Mesothelial cell of epicardium (in vitro differentiated cells): ENCODE data around the gene ADGRD1. TPM values are rescaled to one million over a fixed set of nuclear protein-coding genes. Genes with fewer than 3 reads are reported as not detected.

Experiments
- DNase-seq, 2 experiments: peaks; one replicate each; pipeline ENCODE4 v3.0.0; 2021; ENCODE audit warnings: low spot score in 2 of 2; ENCODE audit not compliant: unreplicated experiment in 2 of 2
- H3K27ac Mint-ChIP-seq: 2 replicates; pipeline ENCODE4 v1.8.0; 2021; ENCODE audit warnings: mixed read lengths
- H3K27me3 Mint-ChIP-seq: 2 replicates; pipeline ENCODE4 v1.8.0; 2021; ENCODE audit warnings: low read depth, mixed read lengths
- H3K36me3 Mint-ChIP-seq: 2 replicates; pipeline ENCODE4 v1.8.0; 2021; ENCODE audit warnings: mixed read lengths
- H3K4me1 Mint-ChIP-seq: 2 replicates; pipeline ENCODE4 v1.8.0; 2021; ENCODE audit warnings: mixed read lengths
- H3K4me3 Mint-ChIP-seq: 2 replicates; pipeline ENCODE4 v1.8.0; 2021; ENCODE audit warnings: mild to moderate bottlenecking, moderate library complexity, mixed read lengths
- H3K9me3 Mint-ChIP-seq: 2 replicates; pipeline ENCODE4 v1.8.0; 2021; ENCODE audit warnings: mixed read lengths
- total RNA-seq: library from RNA; stranded (reverse); gene quantifications from 3 replicates; pipeline ENCODE4 v1.2.1, GENCODE V29; 2021
- TF ChIP-seq, protein P1 (sequence below): fragments of 200-600 bp; sonication (generic); IDR thresholded peaks from one replicate; pipeline ENCODE4 v1.5.0; 2021; ENCODE audit warnings: antibody characterized with exemption; ENCODE audit not compliant: unreplicated experiment

ADGRD1 gene
- total RNA-seq, 1 donor from 2014 or later = 7.2 TPM

DNA sequence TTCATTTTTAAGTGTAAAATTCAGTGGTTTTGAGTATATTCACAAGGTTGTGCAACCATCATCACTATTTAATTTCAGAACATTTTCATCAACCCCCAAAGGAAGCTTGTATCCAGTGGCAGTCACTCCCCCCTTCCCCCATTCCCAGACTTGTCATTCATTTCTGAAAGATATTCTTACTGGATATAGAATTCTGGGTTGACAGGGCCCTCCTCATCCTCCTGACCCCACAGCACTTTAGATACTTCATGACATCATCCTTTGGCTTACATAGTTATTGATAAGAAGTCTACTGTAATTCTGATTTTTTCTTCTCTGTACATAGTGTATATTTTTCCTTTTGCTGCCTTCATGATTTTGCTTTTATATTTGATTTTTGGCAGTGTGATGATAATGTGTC, 8.8 kb upstream of the ADGRD1 start:
- H3K27me3 Mint-ChIP-seq = peaks cover 13% of the 10 kb centered on the region
- peaks cover 35% of the 10 kb centered on the region for H3K9me3 Mint-ChIP-seq
- H3K4me1 Mint-ChIP-seq = no peaks in the 10 kb centered on the region
- TF ChIP-seq, protein P1, sequence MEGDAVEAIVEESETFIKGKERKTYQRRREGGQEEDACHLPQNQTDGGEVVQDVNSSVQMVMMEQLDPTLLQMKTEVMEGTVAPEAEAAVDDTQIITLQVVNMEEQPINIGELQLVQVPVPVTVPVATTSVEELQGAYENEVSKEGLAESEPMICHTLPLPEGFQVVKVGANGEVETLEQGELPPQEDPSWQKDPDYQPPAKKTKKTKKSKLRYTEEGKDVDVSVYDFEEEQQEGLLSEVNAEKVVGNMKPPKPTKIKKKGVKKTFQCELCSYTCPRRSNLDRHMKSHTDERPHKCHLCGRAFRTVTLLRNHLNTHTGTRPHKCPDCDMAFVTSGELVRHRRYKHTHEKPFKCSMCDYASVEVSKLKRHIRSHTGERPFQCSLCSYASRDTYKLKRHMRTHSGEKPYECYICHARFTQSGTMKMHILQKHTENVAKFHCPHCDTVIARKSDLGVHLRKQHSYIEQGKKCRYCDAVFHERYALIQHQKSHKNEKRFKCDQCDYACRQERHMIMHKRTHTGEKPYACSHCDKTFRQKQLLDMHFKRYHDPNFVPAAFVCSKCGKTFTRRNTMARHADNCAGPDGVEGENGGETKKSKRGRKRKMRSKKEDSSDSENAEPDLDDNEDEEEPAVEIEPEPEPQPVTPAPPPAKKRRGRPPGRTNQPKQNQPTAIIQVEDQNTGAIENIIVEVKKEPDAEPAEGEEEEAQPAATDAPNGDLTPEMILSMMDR = no peak
- no peak for DNase-seq
- H3K36me3 Mint-ChIP-seq = peaks cover 4% of the 10 kb centered on the region
- no peak overlapping the region for H3K27ac Mint-ChIP-seq
- H3K4me3 Mint-ChIP-seq = no peak overlapping the region

DNA sequence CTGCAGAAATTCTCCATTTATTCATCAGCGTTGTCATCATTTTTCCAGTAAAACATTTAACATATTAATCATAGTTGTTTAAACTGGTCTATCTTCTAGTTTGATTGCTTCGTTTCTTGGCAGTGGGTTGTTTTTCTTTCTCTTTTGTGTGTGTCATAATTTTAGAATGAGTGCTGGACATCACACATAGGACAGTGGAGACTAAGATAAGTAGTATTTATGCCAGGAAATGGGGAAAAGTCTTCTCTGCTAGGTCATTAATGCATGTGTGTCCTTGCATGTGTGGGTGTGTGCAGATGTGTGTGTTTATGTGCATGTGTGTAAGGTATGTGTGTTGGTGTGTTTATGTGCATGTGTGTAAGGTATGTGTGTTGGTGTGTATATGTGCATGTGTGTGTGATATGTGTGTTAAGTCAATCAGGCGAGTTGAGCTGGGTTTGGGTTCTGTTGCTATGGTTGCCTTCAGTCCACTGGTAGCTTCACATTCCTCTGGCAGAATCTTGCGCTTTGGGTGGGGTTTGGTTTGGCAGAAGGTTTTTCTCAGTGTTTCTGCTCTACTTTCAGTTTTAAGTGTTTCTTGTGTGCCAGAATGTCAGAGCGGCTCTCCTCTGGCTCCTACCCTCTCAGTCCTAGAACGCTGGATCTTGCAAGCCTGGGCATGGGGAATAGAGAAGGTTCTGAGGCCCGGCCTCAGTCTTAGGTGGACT, 7.8 kb upstream of the ADGRD1 start:
- Mint-ChIP-seq H3K4me3 (no peak overlapping the region), H3K9me3 (peaks cover 28% of the 10 kb centered on the region), H3K27ac (no peak overlapping the region), H3K27me3 (peaks cover 13% of the 10 kb centered on the region), H3K36me3 (peaks cover 4% of the 10 kb centered on the region), H3K4me1 (no peaks in the 10 kb centered on the region)
- TF ChIP-seq, protein P1 = no peak
- no peak for DNase-seq

DNA sequence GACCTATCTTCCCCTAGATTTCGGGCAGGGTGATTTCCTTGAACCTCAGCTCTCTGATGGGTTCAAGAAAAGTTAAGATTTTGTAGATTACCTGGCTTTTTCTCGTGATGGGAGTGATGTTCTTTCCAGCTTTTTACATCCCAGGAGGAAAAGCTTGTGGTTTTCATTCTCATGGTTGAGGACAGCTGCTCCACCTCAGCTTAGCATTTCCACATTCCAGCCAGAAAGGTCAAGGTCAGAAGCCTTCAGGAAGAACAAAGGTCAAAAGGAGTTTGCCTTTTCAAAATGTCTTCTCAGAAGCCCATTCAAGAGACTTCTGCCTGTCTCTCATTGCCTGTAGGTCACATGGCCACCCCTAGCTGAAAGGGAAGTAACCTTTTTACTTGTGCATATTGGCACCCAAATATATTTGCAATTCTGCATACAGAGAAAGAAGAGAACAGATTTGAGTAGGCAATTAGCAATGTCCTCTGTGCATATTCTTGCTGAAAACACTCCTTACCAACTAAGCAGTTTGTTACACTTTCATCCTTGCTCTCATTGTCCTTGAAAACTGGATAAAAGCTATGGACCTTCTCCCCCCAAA, 6.6 kb upstream of the ADGRD1 start:
- DNase-seq = no peak
- Mint-ChIP-seq H3K27ac (no peak overlapping the region), H3K27me3 (peaks cover 13% of the 10 kb centered on the region), H3K36me3 (peaks cover 4% of the 10 kb centered on the region), H3K9me3 (peaks cover 28% of the 10 kb centered on the region), H3K4me3 (no peak overlapping the region), H3K4me1 (peaks cover 8% of the 10 kb centered on the region)
- TF ChIP-seq, protein P1 = no peak

DNA sequence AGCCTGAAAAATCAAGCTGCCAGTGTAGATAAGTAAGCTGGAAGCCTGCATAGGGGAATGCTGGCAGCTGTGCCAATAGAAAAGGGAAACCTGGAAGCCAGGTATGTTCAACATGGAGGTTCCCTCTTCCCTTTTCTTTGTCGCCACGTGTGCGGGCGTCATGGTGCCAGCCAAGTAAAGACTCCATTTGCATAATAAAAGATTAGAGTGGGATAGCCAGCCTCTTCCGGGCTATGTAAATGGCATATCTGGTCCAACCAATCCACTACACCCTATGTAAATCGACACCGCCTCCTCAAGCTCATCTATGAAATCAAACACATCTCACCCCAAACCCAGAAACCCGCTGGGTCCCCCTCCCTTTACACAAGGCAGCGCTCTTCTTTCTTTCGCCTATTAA, 5.6 kb upstream of the ADGRD1 start:
- DNase-seq = no peak
- peaks cover 13% of the 10 kb centered on the region for H3K27me3 Mint-ChIP-seq
- peaks cover 18% of the 10 kb centered on the region for H3K4me1 Mint-ChIP-seq
- H3K27ac Mint-ChIP-seq = no peak overlapping the region
- H3K36me3 Mint-ChIP-seq = peaks cover 4% of the 10 kb centered on the region
- peaks cover 28% of the 10 kb centered on the region for H3K9me3 Mint-ChIP-seq
- H3K4me3 Mint-ChIP-seq = no peak overlapping the region
- TF ChIP-seq, protein P1 = no peak

DNA sequence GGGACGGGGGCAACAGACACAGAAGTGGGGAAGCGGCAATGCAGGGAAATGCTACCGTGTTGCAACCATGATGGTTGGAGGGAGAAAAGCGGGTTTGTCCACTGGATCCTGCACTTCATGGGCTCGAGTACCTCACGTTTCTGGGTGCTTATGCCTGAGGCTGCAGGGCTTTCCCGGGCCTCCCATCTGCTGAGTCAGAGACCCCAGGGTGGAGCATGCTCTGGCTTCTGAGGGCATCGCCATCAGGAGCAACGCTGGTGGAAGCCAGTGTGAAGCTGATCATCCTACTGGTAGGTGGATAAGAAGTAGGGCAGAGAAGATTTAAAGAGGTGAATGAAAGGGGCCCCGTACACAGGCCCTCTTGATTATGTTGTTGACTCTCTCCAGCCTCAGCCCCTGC, 5.0 kb upstream of the ADGRD1 start:
- TF ChIP-seq, protein P1 = no peak
- no peak overlapping the region for H3K4me3 Mint-ChIP-seq
- H3K27me3 Mint-ChIP-seq = peaks cover 13% of the 10 kb centered on the region
- no peak overlapping the region for H3K27ac Mint-ChIP-seq
- peaks cover 24% of the 10 kb centered on the region for H3K4me1 Mint-ChIP-seq
- no peak for DNase-seq
- H3K36me3 Mint-ChIP-seq = peaks cover 4% of the 10 kb centered on the region
- peaks cover 24% of the 10 kb centered on the region for H3K9me3 Mint-ChIP-seq
